ENCODE data around the gene SMYD4. TPM values are rescaled to one million over a fixed set of nuclear protein-coding genes. Genes with fewer than 3 reads are reported as not detected.
A peak's percentile ranks its signal among the peaks of the same experiment; 100 is the strongest.

Gene SMYD4
- total and polyA plus RNA-seq, 10 of the 15 experiments (the other 5 are each of a cell fraction or from before 2014, with no cell fraction given) = 2.1 to 18.8 (median 13.7) TPM

- TF ChIP-seq NFIC (IDR thresholded peaks at IDR 0.05; ENCODE audit: low read depth, low read length) (peak; percentile 90), NR2F1 (conservative IDR thresholded peaks at IDR 0.05) (peak; percentile 42; the same call in 1 of the 2 replicates), GABPA (IDR thresholded peaks at IDR 0.05; ENCODE audit: low read depth) (peak; percentile 19; the same call in 1 of the 2 replicates), SUPT20H (IDR thresholded peaks at IDR 0.05; ENCODE audit: borderline replicate concordance, control insufficient read depth, low read depth, low read length) (no peak), CBFB (IDR thresholded peaks at IDR 0.05; ENCODE audit: low read depth) (peak; percentile 48; the same call in 1 of the 2 replicates), ATF2 (IDR thresholded peaks at IDR 0.05; ENCODE audit: low read length) (peak; percentile 87), CEBPZ (IDR thresholded peaks at IDR 0.05; ENCODE audit: low read depth, low read length) (no peak), IRF3 (IDR thresholded peaks at IDR 0.05) (no peak), CHD1 (IDR thresholded peaks at IDR 0.05; ENCODE audit: low read depth, low read length) (no peak), BMI1 (IDR thresholded peaks at IDR 0.05; ENCODE audit: borderline replicate concordance) (no peak; the same call in 1 of the 2 replicates), JUNB (IDR thresholded peaks at IDR 0.05) (peak; percentile 84), TARDBP (IDR thresholded peaks at IDR 0.05; ENCODE audit: borderline replicate concordance) (no peak), MAX (IDR thresholded peaks at IDR 0.05; ENCODE audit: low read depth, low read length) (no peak), SMAD1 (IDR thresholded peaks at IDR 0.05; ENCODE audit: low read depth, partially characterized antibody) (no peak), CREM (IDR thresholded peaks at IDR 0.05; ENCODE audit: low read depth) (peak; percentile 73), PML (IDR thresholded peaks at IDR 0.05; ENCODE audit: low read length) (0 out of 2 replicates have a peak, but pooled peaks have one; percentile 45), ATF3 (IDR thresholded peaks at IDR 0.05; ENCODE audit: borderline replicate concordance, extremely low read depth, low read depth, low read length) (no peak), EZH2 (IDR thresholded peaks at IDR 0.05; ENCODE audit: borderline replicate concordance, control insufficient read depth, low read depth, low read length) (no peak), MYC (IDR thresholded peaks at IDR 0.05; ENCODE audit: insufficient read depth, insufficient read length, insufficient replicate concordance, low read length, severe bottlenecking) (no peak), NFXL1 (IDR thresholded peaks at IDR 0.05; ENCODE audit: borderline replicate concordance) (no peak), ETV6 (conservative IDR thresholded peaks at IDR 0.05 in 1 of 2, IDR thresholded peaks at IDR 0.05 in 1 of 2; ENCODE audit: borderline replicate concordance in 1 of 2, low read depth in 1 of 2) (peak in 1 of 2 experiments; percentile 57; a peak in 1 of 4 replicates)
These were observed 4.9 kb upstream of the SMYD4 start (continued) for GRCh38 chr17:1834380-1835149.

All from GM12878 (cell line).